NCI-H1930 (cell line): ENCODE measurements around the gene MAP3K3.

Experiments
- DNase-seq, 2 experiments: peaks; one replicate each; lab custom pipeline; 2025; lab: John Stamatoyannopoulos, UW

Gene MAP3K3

DNA sequence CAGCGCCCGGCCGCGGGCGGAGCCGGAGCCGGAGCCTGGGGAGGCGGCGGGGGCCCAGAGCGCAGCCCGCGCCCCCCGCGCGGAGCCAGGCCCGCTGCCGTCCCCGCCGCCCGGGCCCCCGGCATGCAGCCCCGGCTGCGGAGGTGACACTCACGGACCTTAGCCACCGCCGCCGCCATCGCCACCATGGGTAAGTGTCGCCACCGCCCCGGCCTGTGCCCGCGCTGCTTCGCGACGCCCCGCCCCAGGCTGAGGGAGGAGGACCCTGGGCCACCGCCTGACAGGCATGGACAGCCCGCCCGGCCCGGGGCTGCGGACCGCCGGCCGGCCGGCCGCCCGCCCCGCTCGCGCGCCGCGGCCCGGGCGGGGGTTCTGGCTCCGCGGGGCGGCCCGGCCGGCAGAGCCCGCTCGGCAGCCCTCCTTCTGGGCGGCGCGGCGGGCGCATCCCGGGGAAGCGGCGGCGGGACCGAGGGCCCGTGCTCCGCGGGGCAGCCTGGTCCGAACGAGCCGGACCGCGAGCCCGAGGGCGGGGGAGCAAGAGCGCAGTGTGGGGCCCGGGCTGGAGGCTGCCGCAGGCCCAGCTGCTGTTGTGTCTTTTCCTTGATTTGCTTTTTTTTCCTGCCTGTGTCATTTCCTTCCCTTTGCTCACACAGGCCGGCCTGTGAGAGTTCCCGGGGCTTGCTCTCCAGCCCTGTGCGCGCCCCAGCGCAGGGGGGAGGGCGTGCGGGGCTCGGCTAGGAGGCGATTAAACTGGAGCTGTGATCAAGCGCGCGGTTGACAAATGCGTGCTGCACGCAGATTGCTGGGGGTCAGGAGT is 565 bp downstream of the MAP3K3 start:
- peak; percentile 38 to 54 for DNase-seq

DNA sequence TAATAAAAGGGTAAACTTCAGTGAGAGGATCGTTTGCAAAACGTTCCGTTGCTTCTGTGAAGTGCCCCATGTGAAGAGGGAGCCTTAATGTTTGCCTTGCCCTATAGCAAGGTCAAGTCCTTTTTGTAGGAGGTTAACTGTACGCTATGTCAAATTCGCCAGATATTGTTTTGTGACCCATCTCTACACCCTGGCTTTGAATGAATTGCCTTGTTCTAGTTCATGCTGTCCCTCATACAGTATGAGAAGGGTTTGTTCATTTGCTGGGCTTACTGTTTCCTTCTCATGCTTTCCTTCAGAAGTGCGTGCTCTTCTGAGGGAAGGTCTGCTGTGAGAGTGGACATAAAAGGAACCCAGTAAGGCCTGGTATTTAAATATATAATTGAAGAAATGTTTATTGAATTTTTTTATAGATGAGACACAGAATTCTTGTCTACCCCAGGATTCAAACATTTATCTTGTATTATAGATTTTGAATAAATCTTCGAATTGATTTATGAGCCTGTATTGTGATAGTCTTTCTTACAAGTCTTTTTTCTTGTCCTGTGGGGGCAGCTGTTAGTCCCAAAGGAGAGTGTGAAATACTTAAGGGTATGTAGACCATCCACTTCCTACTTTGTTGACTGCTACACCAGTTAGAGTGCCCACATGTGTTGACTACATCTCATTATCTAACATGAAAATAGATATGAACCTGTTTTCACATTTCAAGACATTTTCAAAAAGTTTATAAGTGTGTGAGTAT is 1.7 kb downstream of the MAP3K3 start:
- no peak for DNase-seq

- no peak for DNase-seq
Measured at GRCh38 chr17:63624531-63624880, 2.3 kb downstream of the MAP3K3 start.

- no peak for DNase-seq
Measured at GRCh38 chr17:63626551-63627180, 4.4 kb downstream of the MAP3K3 start.

DNA sequence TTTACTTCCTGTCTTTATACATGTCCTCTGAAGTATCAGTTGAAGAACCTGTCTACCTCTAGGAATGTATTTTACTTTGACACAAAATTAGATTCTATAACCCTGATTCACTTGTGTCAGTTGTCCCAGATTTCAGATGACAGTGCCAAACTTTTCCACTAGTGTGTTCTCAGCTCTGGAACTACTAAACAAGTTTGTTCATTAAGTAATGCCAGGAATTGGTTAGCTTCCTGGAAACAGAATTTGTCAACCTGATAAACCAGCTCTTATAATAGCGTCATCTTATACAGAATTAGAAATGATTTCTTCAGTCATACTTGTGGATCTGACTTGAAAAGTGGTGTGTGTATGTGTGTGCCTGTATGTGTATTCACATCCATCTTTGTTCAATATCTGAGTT is 7.4 kb downstream of the MAP3K3 start:
- no peak for DNase-seq

GRCh38 chr17:63631062-63631461 is 8.8 kb downstream of the MAP3K3 start:
- DNase-seq = no peak

GRCh38 chr17:63631626-63632025 is 9.4 kb downstream of the MAP3K3 start:
- DNase-seq = no peak

DNA sequence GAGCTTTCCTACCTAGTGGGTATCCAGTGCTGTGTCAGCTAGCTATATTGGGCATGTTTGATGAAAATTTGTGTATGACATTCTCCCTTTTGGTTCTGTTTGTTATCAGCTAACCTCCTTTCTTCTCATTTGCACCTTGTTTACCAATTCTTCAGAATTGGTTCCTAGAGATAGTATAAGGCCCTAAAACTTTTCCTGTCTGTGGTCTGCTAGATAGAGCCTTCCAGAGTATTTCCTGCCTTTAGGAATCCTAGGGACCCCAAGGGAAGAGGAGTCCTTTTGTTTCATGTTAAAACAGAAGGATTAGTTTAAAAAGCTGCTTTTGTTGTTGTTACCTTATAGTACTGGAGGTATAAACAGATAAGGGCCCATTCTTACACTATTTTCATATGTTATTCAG is 11.5 kb downstream of the MAP3K3 start:
- no peak for DNase-seq

GRCh38 chr17:63634163-63634562 is 11.9 kb downstream of the MAP3K3 start:
- DNase-seq = no peak

- no peak for DNase-seq
Measured at GRCh38 chr17:63634816-63635215, 12.6 kb downstream of the MAP3K3 start.

- no peak for DNase-seq
Measured at GRCh38 chr17:63635290-63635689, 13.1 kb downstream of the MAP3K3 start.

DNA sequence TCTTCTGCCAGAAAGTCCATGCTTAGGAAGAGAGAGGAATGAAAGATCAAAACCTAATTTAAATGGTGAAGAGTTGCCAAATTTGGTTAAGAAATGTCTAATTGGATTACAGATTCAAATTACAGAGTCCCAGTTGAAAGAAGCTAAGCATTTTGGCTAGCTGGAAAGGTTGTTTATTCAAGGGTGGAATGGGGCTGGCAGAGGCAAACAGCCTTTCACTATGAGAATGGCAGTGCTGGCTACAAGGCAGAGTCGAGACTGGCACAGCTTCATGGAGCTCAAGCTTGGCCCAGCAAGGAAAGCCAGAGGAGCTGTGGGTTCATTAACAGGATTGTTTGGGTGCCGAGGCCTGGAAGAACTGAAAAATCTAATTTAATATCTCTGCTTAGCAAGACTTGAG is 13.6 kb downstream of the MAP3K3 start:
- no peak for DNase-seq

DNA sequence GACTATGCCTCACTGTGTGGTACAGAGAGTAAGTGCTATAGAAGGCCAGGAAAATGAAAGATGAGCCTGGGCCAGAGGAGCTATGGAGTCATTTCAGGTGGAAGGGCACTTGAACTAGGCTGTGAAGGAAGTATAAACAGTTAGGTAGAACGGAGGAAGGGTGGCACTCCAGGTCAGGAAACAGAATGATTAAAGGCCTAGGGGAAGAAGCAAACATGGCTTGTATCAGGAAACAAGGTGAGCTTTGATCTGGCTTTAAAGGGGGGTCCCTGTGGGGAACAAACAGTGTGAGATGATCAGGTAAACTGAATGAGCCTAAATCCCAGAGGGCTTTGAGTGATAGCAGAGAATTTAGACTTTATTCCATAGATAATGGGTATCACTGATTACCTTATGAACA is 16.9 kb downstream of the MAP3K3 start:
- no peak for DNase-seq

DNA sequence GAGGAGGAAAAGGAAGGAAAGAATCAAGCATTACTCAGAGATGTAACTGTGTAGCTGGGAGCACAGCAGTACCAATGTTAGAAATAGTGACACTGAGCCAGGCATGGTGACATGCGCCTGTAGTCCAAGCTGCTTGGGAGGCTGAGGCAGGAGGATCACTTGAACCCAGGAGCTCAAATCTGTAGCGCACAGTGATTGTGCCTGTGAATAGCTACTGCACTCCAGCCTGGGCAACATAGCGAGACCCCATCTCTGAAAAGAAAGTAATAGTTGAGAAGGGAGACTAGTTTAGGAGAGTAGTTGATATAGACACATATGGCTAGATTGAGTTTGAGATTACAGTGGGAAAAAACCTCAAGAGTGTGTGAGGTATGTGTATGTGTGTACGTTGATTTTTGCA is 17.8 kb downstream of the MAP3K3 start:
- DNase-seq = no peak

DNA sequence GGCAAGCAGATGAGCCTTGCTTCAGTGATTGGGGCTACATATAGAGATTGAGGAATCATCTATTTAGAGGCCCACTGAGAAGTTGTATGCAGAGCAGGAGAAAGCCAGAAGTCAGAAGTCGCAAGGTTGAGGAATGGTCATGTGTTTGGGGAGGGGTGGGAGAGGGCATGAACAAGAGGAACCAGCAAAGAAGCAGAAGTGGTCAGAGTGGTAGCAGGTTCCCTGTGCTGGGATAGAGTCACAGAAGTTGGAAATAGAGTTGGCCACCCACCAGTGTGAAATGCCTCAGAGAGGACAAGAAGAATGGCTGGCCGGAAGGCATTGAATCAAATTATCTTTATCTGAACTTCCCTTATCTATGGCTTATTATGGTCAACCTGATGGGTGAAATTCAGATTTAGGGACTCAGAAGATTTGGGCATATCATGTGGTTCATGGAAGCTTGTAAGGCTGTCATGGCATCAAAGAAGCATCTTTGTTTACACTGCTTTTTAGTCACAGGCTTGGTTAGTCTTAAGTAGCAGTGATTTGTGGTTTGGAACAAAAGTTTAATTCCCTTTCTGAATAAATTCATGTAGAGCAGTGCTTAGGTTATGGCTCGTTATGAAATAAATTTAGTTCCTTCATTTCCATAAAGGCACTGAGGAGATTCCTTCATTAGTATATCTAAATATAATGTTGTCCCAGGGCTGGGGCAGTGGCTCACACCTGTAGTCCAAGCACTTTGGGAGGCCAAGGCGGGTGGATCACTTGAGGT is 19.7 kb downstream of the MAP3K3 start:
- DNase-seq = no peak

- DNase-seq = no peak
Measured at GRCh38 chr17:63644846-63645245, 22.6 kb downstream of the MAP3K3 start.

GRCh38 chr17:63645775-63646487 is 23.7 kb downstream of the MAP3K3 start:
- no peak for DNase-seq

DNA sequence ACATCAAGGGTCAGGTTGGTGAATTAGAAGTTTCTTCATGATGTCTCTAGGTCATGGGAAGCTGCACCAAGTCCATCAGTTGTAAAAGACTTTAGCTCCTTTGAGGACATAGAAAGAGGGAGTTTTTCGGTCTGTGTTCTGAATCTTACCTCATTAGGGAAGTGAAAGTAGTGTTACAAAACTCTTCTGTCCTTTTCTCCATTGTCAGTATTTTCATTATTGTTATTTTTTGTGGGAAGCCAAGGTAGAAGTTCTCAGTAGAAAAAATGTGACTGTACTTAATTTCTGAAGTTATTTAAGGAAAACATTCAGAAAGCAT is 24.2 kb downstream of the MAP3K3 start:
- DNase-seq = no peak

DNA sequence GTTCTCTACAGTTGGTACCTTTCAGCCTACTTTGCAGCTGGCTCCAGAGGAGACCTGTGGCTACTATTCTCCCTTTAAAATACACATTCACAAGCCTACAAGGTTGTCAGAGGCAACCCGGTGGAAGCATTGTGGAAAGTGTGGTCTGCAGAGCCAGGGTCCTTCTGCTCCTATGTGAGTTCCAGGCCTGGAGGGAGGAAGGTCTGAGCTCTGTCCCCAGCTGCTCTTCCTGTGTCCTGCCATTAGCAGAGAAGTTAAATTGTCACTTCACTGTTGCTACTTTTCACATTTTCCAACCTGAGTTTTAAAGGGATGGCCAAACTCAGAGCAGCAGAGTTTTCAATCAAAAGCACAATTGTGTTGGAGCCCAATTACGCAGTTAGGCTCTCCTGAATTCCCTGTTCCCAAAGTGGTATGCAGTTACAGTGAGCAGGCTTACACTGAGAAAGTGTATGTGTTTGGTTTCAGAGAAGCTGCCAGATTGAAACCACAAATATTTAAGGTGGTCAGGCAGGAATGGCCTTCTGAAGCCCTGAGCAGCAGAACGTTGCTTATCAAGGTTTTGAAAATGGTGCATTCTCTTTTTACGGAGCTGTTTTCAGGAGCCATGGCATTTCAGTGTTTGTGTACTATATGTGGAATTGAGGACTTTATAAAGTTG is 25.0 kb downstream of the MAP3K3 start:
- no peak for DNase-seq

DNA sequence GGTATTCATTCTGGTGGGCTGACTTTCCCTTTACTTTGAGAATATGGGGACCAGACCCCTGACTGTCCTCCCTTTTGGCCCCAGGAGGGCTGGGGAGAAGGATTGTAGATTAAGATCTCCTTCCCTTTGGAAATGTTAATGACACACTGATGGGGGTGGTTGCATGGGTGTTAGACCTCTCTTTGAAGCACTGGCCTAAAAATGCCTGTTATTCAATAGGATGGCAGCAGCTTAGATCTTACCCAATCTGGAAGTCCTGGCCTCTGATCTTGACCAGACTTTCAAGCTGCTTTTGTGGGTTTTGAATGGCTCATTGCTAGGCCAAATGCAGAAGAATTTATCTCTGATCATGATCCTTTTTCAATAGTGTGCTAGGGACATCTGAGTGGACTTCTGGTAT is 25.7 kb downstream of the MAP3K3 start:
- DNase-seq = no peak

- DNase-seq = no peak
Measured at GRCh38 chr17:63649813-63650212, 27.6 kb downstream of the MAP3K3 start.
